Measurements from ENCODE around the gene RSPO4. TPM values are rescaled to one million over a fixed set of nuclear protein-coding genes. Genes with fewer than 3 reads are reported as not detected.

The RSPO4 gene
- total RNA-seq, 1 donor from 2014 or later: 1.2 TPM

DNA sequence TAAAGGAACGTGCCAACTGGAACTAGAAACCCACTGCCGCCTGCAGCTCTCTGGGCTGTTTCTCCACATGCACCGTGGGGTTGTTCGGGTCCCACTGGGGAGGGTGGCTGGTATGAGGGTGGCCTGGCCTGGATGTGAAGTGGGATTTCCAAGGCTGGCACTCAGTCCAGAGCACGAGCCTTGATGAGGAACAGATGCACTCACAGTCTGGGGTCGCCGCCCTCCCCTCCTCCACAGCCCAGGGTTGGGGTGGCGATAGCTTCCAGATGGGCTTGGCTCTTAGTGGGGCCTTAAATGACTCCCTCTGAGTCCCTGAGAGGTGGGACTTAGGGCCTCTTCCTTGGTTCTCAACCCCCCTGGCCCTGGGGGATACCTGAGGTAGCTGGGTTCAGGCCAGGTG is 55.3 kb downstream of the RSPO4 start:
- no peak for DNase-seq (ENCODE audit: low read depth)
- TF ChIP-seq, protein P1, sequence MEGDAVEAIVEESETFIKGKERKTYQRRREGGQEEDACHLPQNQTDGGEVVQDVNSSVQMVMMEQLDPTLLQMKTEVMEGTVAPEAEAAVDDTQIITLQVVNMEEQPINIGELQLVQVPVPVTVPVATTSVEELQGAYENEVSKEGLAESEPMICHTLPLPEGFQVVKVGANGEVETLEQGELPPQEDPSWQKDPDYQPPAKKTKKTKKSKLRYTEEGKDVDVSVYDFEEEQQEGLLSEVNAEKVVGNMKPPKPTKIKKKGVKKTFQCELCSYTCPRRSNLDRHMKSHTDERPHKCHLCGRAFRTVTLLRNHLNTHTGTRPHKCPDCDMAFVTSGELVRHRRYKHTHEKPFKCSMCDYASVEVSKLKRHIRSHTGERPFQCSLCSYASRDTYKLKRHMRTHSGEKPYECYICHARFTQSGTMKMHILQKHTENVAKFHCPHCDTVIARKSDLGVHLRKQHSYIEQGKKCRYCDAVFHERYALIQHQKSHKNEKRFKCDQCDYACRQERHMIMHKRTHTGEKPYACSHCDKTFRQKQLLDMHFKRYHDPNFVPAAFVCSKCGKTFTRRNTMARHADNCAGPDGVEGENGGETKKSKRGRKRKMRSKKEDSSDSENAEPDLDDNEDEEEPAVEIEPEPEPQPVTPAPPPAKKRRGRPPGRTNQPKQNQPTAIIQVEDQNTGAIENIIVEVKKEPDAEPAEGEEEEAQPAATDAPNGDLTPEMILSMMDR (conservative IDR thresholded peaks at IDR 0.05; ENCODE audit: low read depth, low read length): no peak

DNA sequence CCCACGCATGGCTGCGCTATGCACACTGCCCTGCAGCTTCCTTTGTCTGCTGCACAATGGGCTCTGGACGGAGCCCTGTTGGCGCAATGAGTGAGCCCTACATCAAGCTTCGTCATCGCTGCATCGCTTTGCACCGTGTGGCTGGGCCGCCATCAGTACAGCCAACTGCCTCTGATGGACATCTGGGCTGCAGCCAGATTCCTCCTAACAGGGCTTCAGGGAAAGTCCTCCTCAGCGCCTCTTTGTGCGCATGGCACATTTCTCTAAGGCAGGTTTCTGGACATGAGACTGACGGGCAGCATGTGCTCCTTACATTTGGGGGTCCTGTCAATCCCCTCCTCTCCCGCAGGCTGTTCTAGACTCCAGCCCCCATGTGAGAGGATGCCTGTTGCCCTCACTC is 56.3 kb downstream of the RSPO4 start:
- TF ChIP-seq, protein P1 (conservative IDR thresholded peaks at IDR 0.05; ENCODE audit: low read depth, low read length): no peak
- DNase-seq (ENCODE audit: low read depth): no peak
- H3K4me3 ChIP-seq (ENCODE audit: low read depth, low read length): no peak overlapping the region

More for the DNA sequence above, 55.3 kb downstream of the RSPO4 start:
- H3K4me3 ChIP-seq (ENCODE audit: low read depth, low read length): no peak overlapping the region

DNA sequence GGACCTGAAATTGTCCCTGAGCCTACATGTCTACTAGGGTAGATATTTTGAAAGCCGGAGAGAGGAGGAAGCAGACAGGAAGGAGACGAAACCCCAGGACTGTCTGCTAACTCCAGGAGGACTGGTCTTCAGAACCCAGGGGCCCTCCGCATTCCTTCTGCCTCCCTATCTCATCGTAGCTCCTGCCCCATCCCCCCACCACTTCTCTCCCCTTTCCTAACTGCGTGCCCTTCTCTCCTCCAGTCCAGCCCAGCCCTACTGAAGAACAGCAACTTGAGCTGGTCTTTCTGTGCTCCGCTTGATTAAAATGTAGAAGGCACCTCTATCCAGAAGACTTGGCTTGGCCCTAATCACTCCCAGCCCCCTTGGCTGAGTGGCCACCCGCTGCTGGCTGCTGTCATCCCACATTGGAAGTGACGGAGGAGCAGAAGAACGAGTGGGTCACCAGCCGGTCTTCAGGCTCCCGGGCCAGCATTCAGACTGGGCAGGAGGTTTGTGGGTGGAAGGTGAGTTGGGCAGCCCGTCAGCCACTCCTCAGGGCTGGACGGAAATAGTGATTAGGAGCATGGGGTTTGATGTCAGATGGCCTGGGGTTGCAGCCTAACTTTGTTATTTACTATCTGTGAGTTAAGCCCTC is 57.2 kb downstream of the RSPO4 start:
- no peak for DNase-seq (ENCODE audit: low read depth)
- TF ChIP-seq, protein P1 (conservative IDR thresholded peaks at IDR 0.05; ENCODE audit: low read depth, low read length): no peak
- H3K4me3 ChIP-seq (ENCODE audit: low read depth, low read length): no peak overlapping the region

DNA sequence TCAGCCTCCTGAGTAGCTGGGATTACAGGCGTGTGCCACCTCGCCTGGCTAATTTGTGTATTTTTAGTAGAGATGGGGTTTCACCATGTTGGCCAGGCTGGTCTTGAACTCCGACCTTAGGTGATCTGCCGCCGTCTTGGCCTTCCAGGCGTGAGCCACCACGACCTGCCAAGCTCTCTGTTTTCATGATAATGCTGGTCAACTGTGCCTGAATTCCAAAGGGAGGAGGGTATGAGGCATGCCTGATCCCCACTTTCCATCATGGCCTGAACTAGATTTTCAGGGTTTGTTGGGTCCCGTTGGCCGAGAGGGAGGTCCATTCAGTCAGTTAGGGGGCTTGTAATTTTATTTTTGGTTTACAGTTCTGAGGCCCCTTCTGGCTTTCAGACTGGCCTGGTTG is 58.0 kb downstream of the RSPO4 start:
- H3K4me3 ChIP-seq (ENCODE audit: low read depth, low read length): no peak overlapping the region
- TF ChIP-seq, protein P1 (conservative IDR thresholded peaks at IDR 0.05; ENCODE audit: low read depth, low read length): no peak
- no peak for DNase-seq (ENCODE audit: low read depth)

DNA sequence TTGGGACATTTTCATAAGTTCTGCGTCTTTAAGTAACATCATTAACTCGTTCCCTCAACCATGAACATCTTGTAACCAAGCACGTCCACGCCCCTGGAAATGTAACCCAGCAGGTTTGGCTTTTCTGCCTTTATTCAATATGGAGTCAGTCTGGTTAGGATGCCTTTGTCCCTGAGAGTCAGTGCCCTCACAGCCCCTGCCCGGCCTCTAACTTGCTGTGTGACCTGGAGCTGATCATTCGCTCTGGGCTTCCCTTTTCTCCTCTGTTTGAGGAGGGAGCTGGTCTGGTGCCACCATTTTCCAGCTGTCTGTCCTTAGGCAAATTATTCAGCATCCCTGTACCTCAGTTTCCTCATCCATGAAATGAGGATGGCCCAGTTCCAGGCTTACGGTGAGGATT is 59.5 kb downstream of the RSPO4 start:
- TF ChIP-seq, protein P1 (conservative IDR thresholded peaks at IDR 0.05; ENCODE audit: low read depth, low read length): no peak

DNA sequence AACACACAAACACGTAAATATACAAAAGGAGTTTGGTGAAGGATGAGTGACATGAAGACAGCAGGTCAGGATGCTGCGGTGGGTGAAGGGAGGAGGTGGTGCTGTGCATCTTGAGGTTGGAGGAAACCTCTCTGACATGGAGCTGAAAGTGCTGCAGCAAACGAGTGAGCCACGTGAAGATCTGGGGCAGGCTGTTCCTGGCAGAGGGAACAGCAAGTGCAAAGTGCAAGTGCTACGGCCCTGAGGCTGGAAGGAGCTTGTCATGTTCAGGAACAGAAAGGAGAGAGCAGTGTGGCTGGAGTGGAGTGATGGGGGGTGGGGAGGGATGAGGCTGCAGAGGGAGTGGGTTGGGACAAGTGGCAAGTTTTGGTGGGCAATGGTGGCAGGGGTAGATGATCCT is 61.2 kb downstream of the RSPO4 start:
- TF ChIP-seq, protein P1 (conservative IDR thresholded peaks at IDR 0.05; ENCODE audit: low read depth, low read length): no peak

More for the DNA sequence above, 59.5 kb downstream of the RSPO4 start:
- H3K4me3 ChIP-seq (ENCODE audit: low read depth, low read length): no peak overlapping the region
- no peak for DNase-seq (ENCODE audit: low read depth)

DNA sequence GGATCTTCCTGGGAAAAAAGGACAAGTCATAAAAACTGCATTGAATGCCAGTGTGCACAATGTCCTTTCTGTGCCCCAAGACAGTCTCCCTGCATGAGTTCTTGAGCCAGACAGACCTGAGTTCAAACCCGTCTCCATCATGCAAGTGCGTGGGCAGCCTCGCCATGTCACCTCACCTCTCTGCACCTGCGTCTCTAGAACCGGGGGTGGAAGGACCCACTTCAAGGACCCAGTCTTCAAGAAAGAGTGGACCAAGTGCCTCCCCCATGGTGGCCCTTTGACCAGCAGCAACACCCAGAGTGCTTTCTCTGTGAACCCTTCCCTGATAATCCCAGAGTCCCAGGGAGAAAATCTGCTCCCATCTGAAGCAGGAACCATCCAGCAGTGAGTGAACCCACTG is 62.5 kb downstream of the RSPO4 start:
- H3K4me3 ChIP-seq (ENCODE audit: low read depth, low read length): no peak overlapping the region
- DNase-seq (ENCODE audit: low read depth): no peak
- TF ChIP-seq, protein P1 (conservative IDR thresholded peaks at IDR 0.05; ENCODE audit: low read depth, low read length): no peak

More for the DNA sequence above, 61.2 kb downstream of the RSPO4 start:
- no peak for DNase-seq (ENCODE audit: low read depth)
- no peak overlapping the region for H3K4me3 ChIP-seq (ENCODE audit: low read depth, low read length)

All from epithelial cell of proximal tubule (primary cell).